Measurements from ENCODE around the gene MRPL27. TPM values are rescaled to one million over a fixed set of nuclear protein-coding genes. Genes with fewer than 3 reads are reported as not detected.
"Not testable (repeated sequence)": the region's sequence is repeated elsewhere in the genome, so short reads cannot be mapped to it uniquely, and the experiment has no call there.

MRPL27 gene
- total and polyA plus RNA-seq, 2 donors (not counting 1 experiment from before 2014, with no cell fraction given), result 32.5 to 40.2 TPM

GRCh38 chr17:50338645-50339044 is 34.3 kb downstream of the MRPL27 start:
- H3K4me1 ChIP-seq (ENCODE audit: control insufficient read depth in 2 of 2, insufficient read depth in 2 of 2, low read length in 2 of 2), result no peaks in the 10 kb centered on the region
- peaks cover 0 to 4% (median 0%) of the 10 kb centered on the region in 4 experiments for H3K27me3 ChIP-seq (replicated peaks in 1 of 4; ENCODE audit: control extremely low read depth in 1 of 4, control insufficient read depth in 3 of 4, insufficient read depth in 4 of 4, low read length in 3 of 4)
- TF ChIP-seq CTCF (IDR thresholded peaks at IDR 0.05) (no peak), EZH2 (IDR thresholded peaks at IDR 0.05; ENCODE audit: borderline replicate concordance, insufficient read depth, low read depth, low read length, poor library complexity, severe bottlenecking) (no peak)
- H3K4me1 Mint-ChIP-seq, result no peaks in the 10 kb centered on the region
- intact Hi-C loops (cut with micrococcal nuclease), result no loop called here
- no peak overlapping the region for H3K9ac ChIP-seq (ENCODE audit: low read length)
- ChIA-PET POLR2A (no interaction called here), CTCF (no interaction called here)
- no peaks in the 10 kb centered on the region for H3K36me3 ChIP-seq (replicated peaks in 1 of 2; ENCODE audit: control extremely low read depth in 1 of 2, control insufficient read depth in 1 of 2, extremely low read depth in 1 of 2, insufficient read depth in 2 of 2, low read length in 1 of 2)
- H2AFZ ChIP-seq (ENCODE audit: insufficient read depth, low read depth, low read length, poor library complexity, severe bottlenecking), result no peak overlapping the region
- no peak overlapping the region for H3K4me3 ChIP-seq (ENCODE audit: control extremely low read depth in 1 of 5, extremely low read depth in 1 of 5, insufficient read depth in 1 of 5, low read depth in 2 of 5, low read length in 4 of 5)
- no peak overlapping the region for H3K4me3 Mint-ChIP-seq
- peaks cover 4 to 12% (median 5%) of the 10 kb centered on the region in 3 donors for H3K9me3 ChIP-seq (ENCODE audit: control extremely low read depth in 1 of 3, control insufficient read depth in 2 of 3, insufficient read depth in 1 of 3, low read length in 2 of 3)
- H3K27me3 Mint-ChIP-seq, result peaks cover 8% of the 10 kb centered on the region
- no peak overlapping the region for H3K27ac ChIP-seq (ENCODE audit: low read length in 2 of 2)
- H3K9me3 Mint-ChIP-seq (ENCODE audit: insufficient read depth), result peaks cover 14% of the 10 kb centered on the region
- no peaks in the 10 kb centered on the region for H4K20me1 ChIP-seq (ENCODE audit: control insufficient read depth, insufficient read depth, low read length, poor library complexity, severe bottlenecking)
- no peaks in the 10 kb centered on the region for H3K79me2 ChIP-seq (ENCODE audit: control insufficient read depth, insufficient read depth, low read length)
- DNase-seq (no peak), ATAC-seq (ENCODE audit: low read depth) (no peak)
- no peak overlapping the region for H3K27ac Mint-ChIP-seq
- H3K4me2 ChIP-seq (replicated peaks; ENCODE audit: low read depth, low read length, poor library complexity, severe bottlenecking), result no peak overlapping the region

GRCh38 chr17:50337956-50338355 is 35.0 kb downstream of the MRPL27 start:
- Mint-ChIP-seq H3K27me3 (peaks cover 9% of the 10 kb centered on the region), H3K4me1 (no peaks in the 10 kb centered on the region), H3K27ac (no peak overlapping the region), H3K4me3 (no peak overlapping the region), H3K9me3 (ENCODE audit: insufficient read depth) (peaks cover 14% of the 10 kb centered on the region)
- ChIA-PET POLR2A (no interaction called here), CTCF (no interaction called here)
- Histone ChIP-seq H3K4me2 (replicated peaks; ENCODE audit: low read depth, low read length, poor library complexity, severe bottlenecking) (no peak overlapping the region), H3K36me3 (replicated peaks in 1 of 2; ENCODE audit: control extremely low read depth in 1 of 2, control insufficient read depth in 1 of 2, extremely low read depth in 1 of 2, insufficient read depth in 2 of 2, low read length in 1 of 2) (no peaks in the 10 kb centered on the region), H3K4me1 (ENCODE audit: control insufficient read depth in 2 of 2, insufficient read depth in 2 of 2, low read length in 2 of 2) (no peaks in the 10 kb centered on the region), H3K9me3 (ENCODE audit: control extremely low read depth in 1 of 3, control insufficient read depth in 2 of 3, insufficient read depth in 1 of 3, low read length in 2 of 3) (peaks cover 4 to 12% (median 5%) of the 10 kb centered on the region in 3 donors), H3K4me3 (ENCODE audit: control extremely low read depth in 1 of 5, extremely low read depth in 1 of 5, insufficient read depth in 1 of 5, low read depth in 2 of 5, low read length in 4 of 5) (no peak overlapping the region), H2AFZ (ENCODE audit: insufficient read depth, low read depth, low read length, poor library complexity, severe bottlenecking) (no peak overlapping the region), H4K20me1 (ENCODE audit: control insufficient read depth, insufficient read depth, low read length, poor library complexity, severe bottlenecking) (no peaks in the 10 kb centered on the region), H3K9ac (ENCODE audit: low read length) (no peak overlapping the region), H3K27ac (ENCODE audit: low read length in 2 of 2) (no peak overlapping the region), H3K79me2 (ENCODE audit: control insufficient read depth, insufficient read depth, low read length) (no peaks in the 10 kb centered on the region), H3K27me3 (replicated peaks in 1 of 4; ENCODE audit: control extremely low read depth in 1 of 4, control insufficient read depth in 3 of 4, insufficient read depth in 4 of 4, low read length in 3 of 4) (peaks cover 0 to 6% (median 0%) of the 10 kb centered on the region in 4 experiments)
- ATAC-seq (ENCODE audit: low read depth), result no peak
- DNase-seq, result no peak
- no CpG with 5 or more reads among the region's 2 CpGs for WGBS (ENCODE audit: insufficient coverage)
- no peak for TF ChIP-seq CTCF (IDR thresholded peaks at IDR 0.05)
- TF ChIP-seq EZH2 (IDR thresholded peaks at IDR 0.05; ENCODE audit: borderline replicate concordance, insufficient read depth, low read depth, low read length, poor library complexity, severe bottlenecking), result no peak
- intact Hi-C loops (cut with micrococcal nuclease), result no loop called here

GRCh38 chr17:50333291-50334057 is 39.5 kb downstream of the MRPL27 start:
- H3K27ac ChIP-seq (ENCODE audit: low read length in 2 of 2); DNase-seq; H2AFZ ChIP-seq (ENCODE audit: insufficient read depth, low read depth, low read length, poor library complexity, severe bottlenecking); H3K4me1 ChIP-seq (ENCODE audit: control insufficient read depth in 2 of 2, insufficient read depth in 2 of 2, low read length in 2 of 2); H4K20me1 ChIP-seq (ENCODE audit: control insufficient read depth, insufficient read depth, low read length, poor library complexity, severe bottlenecking); ATAC-seq (ENCODE audit: low read depth); CTCF ChIA-PET; H3K9me3 Mint-ChIP-seq (ENCODE audit: insufficient read depth); H3K4me3 Mint-ChIP-seq; H3K27ac Mint-ChIP-seq; H3K36me3 ChIP-seq (replicated peaks in 1 of 2; ENCODE audit: control extremely low read depth in 1 of 2, control insufficient read depth in 1 of 2, extremely low read depth in 1 of 2, insufficient read depth in 2 of 2, low read length in 1 of 2); H3K4me2 ChIP-seq (replicated peaks; ENCODE audit: low read depth, low read length, poor library complexity, severe bottlenecking); POLR2A ChIA-PET; H3K27me3 ChIP-seq (replicated peaks in 1 of 4; ENCODE audit: control extremely low read depth in 1 of 4, control insufficient read depth in 3 of 4, insufficient read depth in 4 of 4, low read length in 3 of 4); intact Hi-C loops (cut with micrococcal nuclease); H3K4me1 Mint-ChIP-seq; H3K9ac ChIP-seq (ENCODE audit: low read length); H3K9me3 ChIP-seq (ENCODE audit: control extremely low read depth in 1 of 3, control insufficient read depth in 2 of 3, insufficient read depth in 1 of 3, low read length in 2 of 3); H3K4me3 ChIP-seq (ENCODE audit: control extremely low read depth in 1 of 5, extremely low read depth in 1 of 5, insufficient read depth in 1 of 5, low read depth in 2 of 5, low read length in 4 of 5); H3K79me2 ChIP-seq (ENCODE audit: control insufficient read depth, insufficient read depth, low read length): not testable (repeated sequence)
- H3K27me3 Mint-ChIP-seq, result peaks cover 12% of the 10 kb centered on the region
- 55% methylated on average over 5 of the region's 14 CpGs for WGBS (ENCODE audit: insufficient coverage)

Data from B cell (primary cell).